Lung microvascular endothelial cell (primary cell): Measurements from ENCODE around the gene SLC9C1. TPM values are rescaled to one million over a fixed set of nuclear protein-coding genes. Genes with fewer than 3 reads are reported as not detected.

Source experiments
- DNase-seq, 2 donors: peaks; one replicate each; pipeline versions ENCODE4 v3.0.0 to v3.0.0-alpha.2; 2010; ENCODE audit warnings: low read depth in 2 of 2
- total RNA-seq: library from RNA; depleted of rRNA; stranded (reverse); fragments of >200 nt; gene quantifications from 2 replicates; pipeline ENCODE4 v1.2.1, GENCODE V29; 2014

Gene SLC9C1
- total RNA-seq, 1 donor from 2014 or later, result under 0.01 TPM

DNA sequence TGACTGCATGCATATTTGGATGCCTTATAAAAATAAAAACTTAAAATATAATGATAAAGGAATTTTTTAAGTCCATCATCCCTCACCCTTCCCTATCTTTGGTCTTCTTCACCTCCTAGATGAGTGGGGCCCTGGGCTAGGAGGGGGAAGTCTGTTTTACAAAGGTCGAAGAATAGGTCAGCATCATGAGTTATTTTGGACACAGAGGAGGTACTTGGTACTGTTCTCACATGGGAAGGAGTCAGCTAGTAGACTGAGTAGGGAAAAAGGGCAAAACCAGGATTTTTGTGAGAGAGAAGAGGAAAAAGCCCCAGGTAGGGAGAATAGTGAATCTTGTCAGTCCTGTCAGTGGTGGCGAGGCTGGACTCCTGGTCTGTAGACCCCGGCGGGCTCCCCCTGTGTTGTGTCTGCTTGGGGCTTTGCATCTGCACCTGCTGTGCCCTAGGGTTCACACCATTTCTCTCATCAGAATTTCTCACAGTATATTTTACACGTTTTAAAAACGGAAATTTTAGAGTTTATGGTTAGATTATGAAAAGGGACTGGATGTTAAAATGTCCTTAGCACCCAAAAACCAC, 178.1 kb downstream of the SLC9C1 start:
- DNase-seq, result no peak

DNA sequence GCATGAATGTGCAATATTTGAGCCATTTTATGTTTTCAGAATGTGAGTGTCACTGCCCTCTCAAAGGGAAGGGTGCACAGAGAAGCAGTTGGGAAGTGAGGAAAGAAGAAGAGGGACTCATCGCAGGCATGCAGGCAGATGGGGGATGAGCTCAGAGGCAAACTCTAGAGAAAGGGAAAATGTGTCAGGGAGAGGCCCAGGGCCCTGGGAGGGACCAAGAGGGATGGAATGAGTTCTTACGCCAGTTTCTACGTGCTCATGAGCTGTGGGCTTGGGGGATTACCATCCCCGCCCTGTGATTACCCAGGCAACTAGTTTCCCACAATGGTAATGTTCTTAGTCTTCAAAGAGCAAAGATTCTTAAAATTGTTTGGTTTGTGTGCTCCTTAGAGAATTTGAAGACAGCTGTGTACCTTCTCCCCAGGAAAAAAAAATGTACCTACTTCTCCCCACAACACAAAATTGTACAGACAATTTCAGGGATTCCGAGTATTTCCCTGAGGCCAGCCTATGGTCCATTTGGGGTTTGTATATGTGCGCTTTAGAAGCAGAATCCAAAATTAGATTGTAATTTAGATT, 178.8 kb downstream of the SLC9C1 start:
- no peak for DNase-seq

- no peak for DNase-seq
Measured at GRCh38 chr3:112114576-112115160, 179.3 kb downstream of the SLC9C1 start.

DNA sequence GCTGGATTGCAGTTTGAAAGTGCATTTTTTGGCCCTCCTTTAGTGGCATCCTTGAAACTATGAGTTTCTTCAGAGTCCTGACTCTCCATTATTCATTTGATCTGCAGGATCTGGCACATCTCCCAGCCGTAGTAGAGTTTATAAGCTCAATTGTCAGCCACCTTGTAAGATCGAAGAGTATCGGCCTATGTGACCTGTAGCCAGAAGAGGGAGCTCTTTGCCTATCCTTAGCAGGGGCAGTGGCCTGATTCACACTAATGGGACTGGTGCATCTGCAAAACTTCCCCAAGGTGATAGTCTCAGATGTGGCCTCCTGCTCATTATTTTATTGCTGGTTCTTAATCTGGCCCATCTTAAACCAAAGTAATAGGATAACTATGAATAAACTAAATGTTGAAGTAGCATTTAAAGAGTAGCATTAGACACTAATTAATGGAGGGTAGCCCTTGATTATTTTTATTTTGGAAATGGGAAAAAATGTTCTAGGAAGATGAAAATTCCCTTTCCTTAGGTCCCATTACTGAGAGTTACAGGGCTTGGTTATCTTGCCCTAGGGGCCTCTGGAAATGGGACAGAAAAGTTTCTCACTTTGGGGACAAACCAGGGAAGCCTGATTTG, 182.1 kb downstream of the SLC9C1 start:
- DNase-seq, result peak; percentile 77 to 79

- no peak for DNase-seq
Measured at GRCh38 chr3:112109322-112109721, 184.7 kb downstream of the SLC9C1 start.

- DNase-seq, result no peak
Measured at GRCh38 chr3:112104774-112105173, 189.2 kb downstream of the SLC9C1 start.

GRCh38 chr3:112101916-112102315, 192.1 kb downstream of the SLC9C1 start:
- DNase-seq, result peak; percentile 20 to 84

DNA sequence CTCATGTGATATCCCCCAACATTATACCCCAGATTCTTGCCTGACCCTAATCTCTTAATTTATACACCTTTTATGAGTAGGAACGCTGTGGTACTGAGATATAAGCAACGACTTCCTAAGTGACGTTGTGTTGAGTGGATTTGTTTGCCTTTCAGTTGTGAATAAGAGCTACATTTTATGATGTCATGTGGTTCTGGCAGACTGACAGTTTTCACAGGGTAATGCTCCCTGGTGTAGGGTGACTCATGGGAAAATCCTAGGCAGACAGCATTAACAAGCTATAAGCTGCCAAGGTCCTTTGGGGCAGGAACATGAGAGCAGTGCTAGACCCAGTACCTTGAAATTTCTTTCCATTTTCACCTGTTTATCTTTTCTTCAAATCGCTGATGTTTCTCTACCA, 196.6 kb downstream of the SLC9C1 start:
- DNase-seq, result peak; percentile 99

DNA sequence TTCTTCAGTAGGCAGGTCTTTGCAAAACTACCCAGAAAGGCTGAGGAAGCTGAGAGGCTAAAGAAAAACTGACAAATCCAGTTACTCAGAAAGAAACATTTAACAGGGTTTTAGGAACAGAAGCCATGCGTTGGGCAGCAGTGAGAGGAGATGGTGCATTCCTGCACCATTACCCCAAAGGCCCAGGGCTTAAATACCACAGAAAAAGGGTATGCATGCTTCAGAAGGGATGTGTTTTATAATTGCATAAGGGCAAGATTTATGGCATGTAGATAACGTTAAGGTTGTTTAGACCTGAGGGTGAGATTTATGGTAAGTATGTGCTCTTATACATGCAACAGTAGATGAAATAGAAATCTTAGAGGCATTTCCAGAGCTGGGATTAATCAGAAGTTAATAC, 197.8 kb downstream of the SLC9C1 start:
- no peak for DNase-seq

GRCh38 chr3:112095731-112096130, 198.3 kb downstream of the SLC9C1 start:
- no peak for DNase-seq

DNA sequence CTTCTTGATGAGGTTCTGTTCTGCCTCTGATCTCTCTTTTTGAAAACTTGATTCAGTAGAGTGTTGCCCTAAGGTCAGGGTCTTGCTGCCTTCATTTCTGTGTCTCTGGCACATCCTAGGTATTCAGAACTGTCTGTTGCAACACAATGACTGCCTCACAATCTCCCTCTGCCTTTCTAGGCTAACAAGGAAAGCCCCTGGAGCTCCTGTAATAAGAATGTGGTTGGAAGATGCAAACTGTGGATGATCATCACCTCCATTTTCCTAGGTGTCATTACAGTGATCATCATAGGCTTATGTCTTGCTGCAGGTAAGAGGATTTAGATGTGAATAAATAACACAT, 200.9 kb downstream of the SLC9C1 start:
- DNase-seq, result no peak

DNA sequence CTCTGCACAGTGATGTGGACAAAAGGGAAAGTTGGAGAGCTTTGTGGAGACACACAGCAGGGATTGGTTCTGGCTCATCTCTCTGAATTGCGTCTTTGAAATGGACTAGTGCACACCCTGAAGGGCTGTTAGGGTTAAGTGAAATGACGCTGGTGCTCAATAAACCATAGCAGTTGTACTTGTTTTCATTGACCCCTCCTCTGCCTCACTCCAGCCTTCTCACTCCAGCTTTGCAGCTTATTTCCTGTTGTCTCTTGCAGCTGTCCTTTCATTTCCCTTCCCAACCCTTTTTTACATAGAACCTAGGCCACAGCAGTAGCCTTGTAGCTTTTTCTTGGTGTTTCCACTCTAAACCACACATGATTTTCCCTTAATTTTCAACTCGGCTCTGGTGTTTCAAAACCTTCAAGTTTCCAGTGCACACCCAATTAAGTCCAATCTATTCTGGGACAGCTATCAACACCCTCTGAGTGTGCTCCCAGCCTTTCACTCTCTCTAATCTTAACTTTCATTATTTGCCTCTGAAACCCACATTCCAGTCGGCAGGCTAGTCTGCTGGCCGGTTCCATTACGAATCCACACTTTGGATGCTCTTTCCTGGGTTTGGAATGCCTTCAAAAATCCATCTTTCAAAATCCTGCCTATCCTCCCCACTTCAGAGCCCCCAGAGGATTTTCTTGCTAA, 201.4 kb downstream of the SLC9C1 start:
- DNase-seq, result peak; percentile 22 to 74

DNA sequence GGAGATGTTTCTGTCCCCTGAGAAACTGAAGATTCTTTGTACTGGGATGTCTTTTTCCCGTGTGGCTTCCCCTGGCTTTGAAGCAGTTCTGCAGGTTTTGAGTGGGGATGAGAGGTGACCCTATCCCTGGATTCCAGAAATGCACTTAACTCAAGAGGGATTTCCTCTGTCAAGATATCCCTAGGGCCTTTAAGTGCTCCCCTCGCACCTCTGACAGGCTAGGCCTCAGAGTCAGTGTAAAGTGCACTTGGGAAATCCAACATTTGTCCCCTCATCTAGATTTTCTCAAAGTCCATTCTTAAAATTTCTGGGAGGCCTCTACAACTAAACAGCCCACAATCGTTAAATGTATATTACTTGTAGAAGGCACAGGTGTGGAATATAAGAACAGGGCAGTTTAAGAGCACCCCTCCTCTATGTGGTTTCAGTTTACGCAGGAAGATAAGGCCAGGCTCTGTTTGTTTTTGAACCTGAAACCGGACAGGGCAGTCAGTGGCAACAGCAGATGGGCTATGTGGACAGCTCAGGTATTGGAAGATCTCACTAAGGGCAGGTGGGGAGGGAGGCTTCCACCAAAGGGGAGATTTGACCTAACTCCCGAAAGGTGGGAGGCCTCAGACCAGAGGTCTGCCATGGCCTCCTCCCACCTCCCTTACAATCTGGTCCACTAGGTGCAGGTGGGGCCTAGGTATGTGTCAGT, 203.0 kb downstream of the SLC9C1 start:
- peak in 1 of 2 donors; percentile 28 for DNase-seq

Other genes with a start within 250 kb of the SLC9C1 start
- 4.8 and 9.1 TPM in 2 replicates for gene C3orf52, start 207.8 kb downstream of the SLC9C1 start, total RNA-seq
- gene GCSAM, start 161.0 kb downstream of the SLC9C1 start, total RNA-seq, result not detected in 2 replicates
- gene CD200, start 38.9 kb upstream of the SLC9C1 start, total RNA-seq, result 3.1 and 9.9 TPM in 2 replicates
- gene BTLA, start 205.3 kb upstream of the SLC9C1 start, total RNA-seq, result not detected in 2 replicates